DOHH2 (cell line): ENCODE measurements around the gene WDFY4.

ENCODE experiments used
- EZH2phosphoT487 ChIP-seq: fragments of 200-600 bp; sonication (generic); IDR thresholded peaks from 2 replicates; pipeline ENCODE4 v1.6.1; 2017; ENCODE audit warnings: borderline replicate concordance, mild to moderate bottlenecking, antibody characterized with exemption, low read length, moderate library complexity, mixed read lengths
- TF ChIP-seq, protein P1 (sequence below): fragments of 200-600 bp; sonication (generic); IDR thresholded peaks from one replicate; pipeline ENCODE4 v1.5.1; 2014; ENCODE audit warnings: antibody characterized with exemption, mild to moderate bottlenecking, low read depth, low read length; ENCODE audit not compliant: poor library complexity, severe bottlenecking

DNA sequence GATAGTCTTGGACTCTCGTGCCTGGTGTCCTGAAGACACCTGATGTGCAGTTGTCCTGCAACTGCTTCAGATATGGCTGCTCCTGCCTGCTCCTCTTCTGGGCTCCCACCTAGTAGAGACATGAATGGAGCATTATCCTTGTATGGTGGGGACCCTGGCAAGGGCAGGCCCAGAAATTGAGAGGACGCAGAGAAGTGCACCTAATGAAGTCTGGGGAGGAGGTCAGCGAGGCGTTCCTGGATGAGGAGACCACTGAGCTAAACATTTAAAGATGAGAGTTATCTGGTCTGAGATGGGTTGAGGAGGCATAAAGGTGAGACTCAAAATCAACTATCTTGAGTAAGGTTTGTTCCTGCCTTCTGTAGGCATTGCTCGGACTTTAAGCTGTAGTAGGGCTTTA, 66.3 kb downstream of the WDFY4 start:
- TF ChIP-seq, protein P1, sequence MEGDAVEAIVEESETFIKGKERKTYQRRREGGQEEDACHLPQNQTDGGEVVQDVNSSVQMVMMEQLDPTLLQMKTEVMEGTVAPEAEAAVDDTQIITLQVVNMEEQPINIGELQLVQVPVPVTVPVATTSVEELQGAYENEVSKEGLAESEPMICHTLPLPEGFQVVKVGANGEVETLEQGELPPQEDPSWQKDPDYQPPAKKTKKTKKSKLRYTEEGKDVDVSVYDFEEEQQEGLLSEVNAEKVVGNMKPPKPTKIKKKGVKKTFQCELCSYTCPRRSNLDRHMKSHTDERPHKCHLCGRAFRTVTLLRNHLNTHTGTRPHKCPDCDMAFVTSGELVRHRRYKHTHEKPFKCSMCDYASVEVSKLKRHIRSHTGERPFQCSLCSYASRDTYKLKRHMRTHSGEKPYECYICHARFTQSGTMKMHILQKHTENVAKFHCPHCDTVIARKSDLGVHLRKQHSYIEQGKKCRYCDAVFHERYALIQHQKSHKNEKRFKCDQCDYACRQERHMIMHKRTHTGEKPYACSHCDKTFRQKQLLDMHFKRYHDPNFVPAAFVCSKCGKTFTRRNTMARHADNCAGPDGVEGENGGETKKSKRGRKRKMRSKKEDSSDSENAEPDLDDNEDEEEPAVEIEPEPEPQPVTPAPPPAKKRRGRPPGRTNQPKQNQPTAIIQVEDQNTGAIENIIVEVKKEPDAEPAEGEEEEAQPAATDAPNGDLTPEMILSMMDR, result no peak
- TF ChIP-seq EZH2phosphoT487, result no peak
